ENCODE results near the gene KLHL42.

DNA sequence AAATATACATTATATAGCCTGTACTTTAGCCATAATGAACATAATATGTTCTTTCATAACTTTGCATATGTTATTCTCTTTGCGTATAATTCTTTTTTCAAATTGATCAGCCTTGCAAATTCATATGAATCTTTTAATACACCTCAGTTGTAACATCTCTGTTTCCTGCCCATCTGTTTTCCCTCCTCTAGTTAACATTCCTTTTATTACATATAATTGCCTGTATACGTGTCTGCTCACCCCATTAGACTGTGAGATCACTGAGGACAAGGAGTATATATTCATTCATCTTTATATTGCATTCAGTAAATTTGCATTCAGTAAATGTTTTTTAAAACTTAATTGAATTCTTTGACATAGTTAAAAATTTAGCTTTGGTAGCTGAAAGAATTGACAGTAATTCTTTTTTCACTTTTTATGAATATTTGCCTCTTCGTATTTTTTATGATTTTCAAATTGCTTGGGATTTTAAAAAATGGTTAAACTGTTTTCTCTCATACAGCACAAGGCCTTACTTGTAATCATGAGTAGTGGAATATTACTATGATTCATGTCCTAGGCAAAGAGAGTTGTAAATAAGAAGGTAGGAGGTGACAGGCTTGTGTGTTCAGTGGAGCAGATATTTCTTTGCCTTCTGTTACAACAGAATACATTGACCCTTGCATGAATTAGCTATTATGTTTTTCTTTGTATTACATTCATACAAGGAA is 32.8 kb upstream of the KLHL42 start:
- TF ChIP-seq, protein P1, sequence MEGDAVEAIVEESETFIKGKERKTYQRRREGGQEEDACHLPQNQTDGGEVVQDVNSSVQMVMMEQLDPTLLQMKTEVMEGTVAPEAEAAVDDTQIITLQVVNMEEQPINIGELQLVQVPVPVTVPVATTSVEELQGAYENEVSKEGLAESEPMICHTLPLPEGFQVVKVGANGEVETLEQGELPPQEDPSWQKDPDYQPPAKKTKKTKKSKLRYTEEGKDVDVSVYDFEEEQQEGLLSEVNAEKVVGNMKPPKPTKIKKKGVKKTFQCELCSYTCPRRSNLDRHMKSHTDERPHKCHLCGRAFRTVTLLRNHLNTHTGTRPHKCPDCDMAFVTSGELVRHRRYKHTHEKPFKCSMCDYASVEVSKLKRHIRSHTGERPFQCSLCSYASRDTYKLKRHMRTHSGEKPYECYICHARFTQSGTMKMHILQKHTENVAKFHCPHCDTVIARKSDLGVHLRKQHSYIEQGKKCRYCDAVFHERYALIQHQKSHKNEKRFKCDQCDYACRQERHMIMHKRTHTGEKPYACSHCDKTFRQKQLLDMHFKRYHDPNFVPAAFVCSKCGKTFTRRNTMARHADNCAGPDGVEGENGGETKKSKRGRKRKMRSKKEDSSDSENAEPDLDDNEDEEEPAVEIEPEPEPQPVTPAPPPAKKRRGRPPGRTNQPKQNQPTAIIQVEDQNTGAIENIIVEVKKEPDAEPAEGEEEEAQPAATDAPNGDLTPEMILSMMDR (IDR thresholded peaks at IDR 0.05) = no peak
- TF ChIP-seq POLR2AphosphoS5 (IDR thresholded peaks at IDR 0.05) (no peak), EP300 (IDR thresholded peaks at IDR 0.05) (no peak), POLR2A (IDR thresholded peaks at IDR 0.05) (no peak)
